AG04450 (cell line): ENCODE results near the gene ZNF574. TPM values are rescaled to one million over a fixed set of nuclear protein-coding genes. Genes with fewer than 3 reads are reported as not detected.

Experiments
- CTCF ChIA-PET: fragments of 300-600, 350-600 bp; formaldehyde crosslinking; extraction: SDS; loops from one replicate; lab custom pipeline; 2022; ENCODE audit warnings: antibody characterized with exemption, inconsistent platforms; lab: Charles Lee
- POLR2A ChIA-PET: fragments of 350-600 bp; formaldehyde crosslinking; extraction: SDS; loops from one replicate; lab custom pipeline; 2021; ENCODE audit warnings: antibody characterized with exemption, inconsistent platforms; lab: Yijun Ruan, JAX
- DNase-seq: peaks from one replicate; pipeline ENCODE4 v3.0.0-alpha.2; 2011; ENCODE audit warnings: low read depth, low spot score
- H3K27ac ChIP-seq: one replicate; pipeline ENCODE4 v1.5.1; 2012; ENCODE audit warnings: low read depth, low read length, control low read depth
- H3K27me3 ChIP-seq: one replicate; pipeline ENCODE4 v1.6.0; 2012; ENCODE audit warnings: low read length; ENCODE audit not compliant: control insufficient read depth, insufficient read depth
- H3K4me3 ChIP-seq: 2 replicates; pipeline ENCODE4 v1.5.1; 2011; ENCODE audit warnings: mild to moderate bottlenecking, low read depth, low read length, control low read depth
- H3K9me3 ChIP-seq: 2 replicates; pipeline ENCODE4 v1.5.1; 2012; ENCODE audit warnings: low read length; ENCODE audit not compliant: control insufficient read depth, insufficient read depth
- polyA plus RNA-seq: library from polyadenylated mRNA; depleted of rRNA; stranded (reverse); fragments of >200 nt; gene quantifications from 2 replicates; pipeline ENCODE4 v1.2.3, GENCODE V29; 2011
- TF ChIP-seq, protein P1 (sequence below): IDR thresholded peaks from 2 replicates; pipeline ENCODE4 v1.5.1; 2011; ENCODE audit warnings: low read depth, low read length, control low read depth, inconsistent platforms

The ZNF574 gene
- polyA plus RNA-seq, 1 experiment = 5.5 TPM

DNA sequence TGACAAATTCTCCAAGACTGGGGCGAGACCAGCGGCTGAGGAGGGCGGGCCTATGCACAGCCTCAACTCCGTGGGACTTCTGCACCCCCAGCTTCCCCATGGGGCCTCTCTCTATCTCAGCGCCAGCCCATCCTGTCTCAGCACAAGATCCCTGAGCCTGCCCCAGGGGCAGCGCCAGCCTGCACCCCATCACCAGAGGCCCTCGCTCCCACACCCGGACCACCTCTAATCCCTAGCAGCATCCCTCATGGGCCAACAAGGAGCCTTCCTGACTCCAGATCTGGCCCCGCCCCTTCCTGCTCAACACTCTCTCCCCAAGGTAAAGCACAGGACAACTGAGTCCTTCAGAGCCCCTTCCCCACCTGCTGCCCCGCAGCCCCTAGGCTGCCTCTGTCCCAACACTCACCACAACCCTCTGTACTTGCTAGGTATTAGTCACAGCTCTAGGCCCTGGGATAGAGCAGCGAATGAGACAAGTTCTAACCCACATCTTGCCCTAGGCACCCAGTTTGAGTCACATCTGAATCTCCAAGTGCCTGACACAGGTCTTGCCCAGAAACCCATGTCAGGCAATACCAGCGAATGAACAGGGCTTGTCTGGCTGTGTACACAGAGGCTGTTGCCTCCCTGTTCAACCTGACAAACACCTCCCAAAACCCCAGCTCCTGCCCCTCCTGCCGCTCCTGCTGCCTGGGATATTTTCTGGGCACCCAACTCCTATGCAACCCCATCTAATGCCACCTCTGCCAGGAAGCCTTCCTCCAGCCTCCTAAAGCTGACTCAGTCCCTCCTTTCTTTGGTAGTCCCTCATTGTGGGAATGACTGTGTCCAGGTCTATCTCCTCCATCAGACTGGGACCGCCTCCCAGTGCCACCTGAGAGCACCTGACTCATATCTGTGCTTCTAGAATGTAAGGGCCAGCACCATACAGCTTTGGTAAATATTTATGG is 24.5 kb upstream of the ZNF574 start:
- POLR2A ChIA-PET = no interaction called here
- no peak overlapping the region for H3K4me3 ChIP-seq
- DNase-seq = no peak
- peaks cover 20% of the 10 kb centered on the region for H3K27me3 ChIP-seq
- TF ChIP-seq, protein P1, sequence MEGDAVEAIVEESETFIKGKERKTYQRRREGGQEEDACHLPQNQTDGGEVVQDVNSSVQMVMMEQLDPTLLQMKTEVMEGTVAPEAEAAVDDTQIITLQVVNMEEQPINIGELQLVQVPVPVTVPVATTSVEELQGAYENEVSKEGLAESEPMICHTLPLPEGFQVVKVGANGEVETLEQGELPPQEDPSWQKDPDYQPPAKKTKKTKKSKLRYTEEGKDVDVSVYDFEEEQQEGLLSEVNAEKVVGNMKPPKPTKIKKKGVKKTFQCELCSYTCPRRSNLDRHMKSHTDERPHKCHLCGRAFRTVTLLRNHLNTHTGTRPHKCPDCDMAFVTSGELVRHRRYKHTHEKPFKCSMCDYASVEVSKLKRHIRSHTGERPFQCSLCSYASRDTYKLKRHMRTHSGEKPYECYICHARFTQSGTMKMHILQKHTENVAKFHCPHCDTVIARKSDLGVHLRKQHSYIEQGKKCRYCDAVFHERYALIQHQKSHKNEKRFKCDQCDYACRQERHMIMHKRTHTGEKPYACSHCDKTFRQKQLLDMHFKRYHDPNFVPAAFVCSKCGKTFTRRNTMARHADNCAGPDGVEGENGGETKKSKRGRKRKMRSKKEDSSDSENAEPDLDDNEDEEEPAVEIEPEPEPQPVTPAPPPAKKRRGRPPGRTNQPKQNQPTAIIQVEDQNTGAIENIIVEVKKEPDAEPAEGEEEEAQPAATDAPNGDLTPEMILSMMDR = no peak
- H3K9me3 ChIP-seq = no peaks in the 10 kb centered on the region
- H3K27ac ChIP-seq = no peak overlapping the region
- CTCF ChIA-PET = interaction anchor here (0.9 to 1.4 kb wide), 2 partner anchors 16 to 17 kb away, joined by 4 to 7 read pairs; no protein-coding TSS in a partner anchor

DNA sequence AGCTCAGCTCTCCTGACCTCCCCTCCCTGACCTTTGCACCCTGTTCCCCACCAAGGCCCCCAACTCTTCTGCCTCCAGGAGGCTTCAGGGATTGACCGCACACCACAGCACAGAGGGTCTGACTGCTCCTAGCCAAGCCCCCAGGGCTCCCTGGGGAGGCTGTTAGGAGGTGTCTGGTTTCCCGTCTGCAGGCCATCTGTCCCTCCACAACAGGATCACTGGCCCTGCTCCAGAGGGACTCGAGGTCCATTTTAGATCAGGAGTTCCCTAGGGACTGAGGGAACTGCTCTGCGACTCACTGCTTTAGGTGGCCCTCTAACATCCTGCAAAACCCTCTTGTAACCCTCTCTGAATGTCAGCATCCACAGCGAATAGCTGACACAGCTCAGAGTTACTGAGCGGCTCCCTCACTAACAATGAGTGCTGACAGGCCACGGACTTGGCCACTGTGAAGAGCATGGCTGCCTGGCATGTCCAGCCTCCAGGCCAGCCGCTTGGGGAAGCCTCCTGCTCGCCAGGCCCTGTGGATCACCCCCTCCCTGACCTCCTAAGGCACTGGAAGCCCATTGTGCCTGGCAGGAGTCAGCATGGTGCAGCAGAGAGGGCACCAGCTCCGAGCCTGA is 23.6 kb upstream of the ZNF574 start:
- CTCF ChIA-PET = interaction anchor here (1.4 kb wide), 1 partner anchor 17 kb away, joined by 7 read pairs; no protein-coding TSS in a partner anchor
- no peak overlapping the region for H3K4me3 ChIP-seq
- POLR2A ChIA-PET = interaction anchor here (0.6 kb wide), 1 partner anchor 17 kb away, joined by 3 read pairs; no protein-coding TSS in a partner anchor
- DNase-seq = no peak
- no peak overlapping the region for H3K27ac ChIP-seq
- peaks cover 22% of the 10 kb centered on the region for H3K27me3 ChIP-seq
- no peaks in the 10 kb centered on the region for H3K9me3 ChIP-seq
- TF ChIP-seq, protein P1 = no peak

DNA sequence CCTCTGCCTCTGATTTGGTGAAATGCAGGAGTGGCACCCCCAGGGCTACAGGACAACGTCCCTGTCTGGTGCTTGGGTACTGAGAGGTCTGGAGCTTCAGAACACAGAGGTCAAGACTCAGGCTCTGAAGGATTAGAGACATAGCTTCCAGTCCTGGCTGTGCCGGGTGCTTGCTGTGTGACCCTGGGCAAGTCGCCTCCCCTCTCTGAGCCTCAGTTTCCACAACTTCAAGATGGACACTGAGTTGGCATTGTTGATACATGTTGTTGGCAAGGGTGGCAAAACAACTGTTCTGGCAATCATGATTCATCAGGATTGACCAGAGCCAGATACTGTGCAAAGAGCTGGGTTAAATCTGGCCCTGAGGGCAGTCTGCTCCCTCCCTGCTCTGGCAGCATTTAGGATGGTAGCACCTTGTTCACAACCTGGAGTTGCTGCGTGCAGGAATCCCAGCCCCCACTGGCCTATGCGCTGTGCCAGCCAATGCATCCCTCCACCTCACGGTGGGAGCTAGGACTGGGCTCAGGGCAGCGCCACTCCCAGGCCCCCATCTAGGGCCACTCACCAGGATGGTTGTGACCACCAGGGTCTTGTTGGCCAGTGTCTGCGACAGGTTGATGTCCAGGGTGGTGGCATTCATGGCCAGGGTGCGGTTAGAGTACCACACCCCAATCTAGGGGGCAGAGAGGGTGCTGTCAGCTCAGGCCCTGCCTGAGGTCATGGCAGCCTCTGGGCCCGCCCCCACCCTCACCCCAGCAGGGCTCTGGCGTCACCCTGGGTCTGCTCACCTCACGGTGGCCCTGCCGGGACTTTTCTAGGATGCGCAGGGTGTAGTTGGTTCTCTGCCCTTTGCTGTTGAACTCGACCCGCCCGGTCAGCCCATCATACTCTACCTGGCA is 22.7 kb upstream of the ZNF574 start:
- POLR2A ChIA-PET = interaction anchor here (0.6 kb wide), 1 partner anchor 18 kb away, joined by 3 read pairs; no protein-coding TSS in a partner anchor
- Histone ChIP-seq H3K9me3 (no peaks in the 10 kb centered on the region), H3K4me3 (no peak overlapping the region), H3K27me3 (peaks cover 22% of the 10 kb centered on the region), H3K27ac (no peak overlapping the region)
- CTCF ChIA-PET = interaction anchor here (1.4 kb wide), 1 partner anchor 18 kb away, joined by 7 read pairs; no protein-coding TSS in a partner anchor
- TF ChIP-seq, protein P1 = no peak
- DNase-seq = no peak

DNA sequence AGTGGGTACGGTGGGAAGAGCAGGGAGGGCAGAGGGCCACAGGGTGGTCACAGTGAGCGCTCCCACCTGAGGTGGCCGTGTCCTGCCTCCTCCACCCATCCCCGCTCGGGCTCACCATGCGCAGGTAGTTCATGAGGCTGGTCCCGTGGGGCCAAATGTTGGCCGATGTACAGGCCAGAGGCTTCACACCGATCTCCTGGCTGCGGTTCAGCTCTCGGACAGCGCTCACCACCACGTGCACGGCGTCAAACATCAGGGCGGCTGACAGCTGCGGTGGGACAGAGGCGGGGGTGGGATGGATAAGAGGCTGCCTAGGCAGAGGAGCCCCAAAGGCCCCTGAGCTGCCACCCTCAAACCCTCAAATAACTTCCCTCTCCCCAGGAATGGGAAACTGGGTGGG is 21.8 kb upstream of the ZNF574 start:
- TF ChIP-seq, protein P1 = no peak
- H3K27ac ChIP-seq = no peak overlapping the region
- no peak overlapping the region for H3K4me3 ChIP-seq
- H3K27me3 ChIP-seq = peaks cover 22% of the 10 kb centered on the region
- H3K9me3 ChIP-seq = no peaks in the 10 kb centered on the region
- DNase-seq = no peak
- ChIA-PET CTCF (no interaction called here), POLR2A (no interaction called here)
